ENCODE data around the gene TXNRD3. TPM values are rescaled to one million over a fixed set of nuclear protein-coding genes. Genes with fewer than 3 reads are reported as not detected.

TXNRD3 gene
- total RNA-seq (2022) (15.7 and 17.0 TPM in 2 replicates), Bru-seq, nascent RNA (percentile 77 among the genes with signal in this experiment), BruChase-seq, experiment 1, labeled RNA remaining after a 6-hour chase (percentile 68 among the genes with signal in this experiment), BruChase-seq, experiment 2, labeled RNA remaining after a 2-hour chase (percentile 68 among the genes with signal in this experiment)
- long read RNA-seq, transcript TXNRD3-205 (16 exons, 2,950 nt) = major isoform, 9 of 14 reads
- long read RNA-seq, partial matches to known transcripts = 0 of 14 reads
- long read RNA-seq, other reads (novel, unspliced or antisense) = 3 of 14 reads

DNA sequence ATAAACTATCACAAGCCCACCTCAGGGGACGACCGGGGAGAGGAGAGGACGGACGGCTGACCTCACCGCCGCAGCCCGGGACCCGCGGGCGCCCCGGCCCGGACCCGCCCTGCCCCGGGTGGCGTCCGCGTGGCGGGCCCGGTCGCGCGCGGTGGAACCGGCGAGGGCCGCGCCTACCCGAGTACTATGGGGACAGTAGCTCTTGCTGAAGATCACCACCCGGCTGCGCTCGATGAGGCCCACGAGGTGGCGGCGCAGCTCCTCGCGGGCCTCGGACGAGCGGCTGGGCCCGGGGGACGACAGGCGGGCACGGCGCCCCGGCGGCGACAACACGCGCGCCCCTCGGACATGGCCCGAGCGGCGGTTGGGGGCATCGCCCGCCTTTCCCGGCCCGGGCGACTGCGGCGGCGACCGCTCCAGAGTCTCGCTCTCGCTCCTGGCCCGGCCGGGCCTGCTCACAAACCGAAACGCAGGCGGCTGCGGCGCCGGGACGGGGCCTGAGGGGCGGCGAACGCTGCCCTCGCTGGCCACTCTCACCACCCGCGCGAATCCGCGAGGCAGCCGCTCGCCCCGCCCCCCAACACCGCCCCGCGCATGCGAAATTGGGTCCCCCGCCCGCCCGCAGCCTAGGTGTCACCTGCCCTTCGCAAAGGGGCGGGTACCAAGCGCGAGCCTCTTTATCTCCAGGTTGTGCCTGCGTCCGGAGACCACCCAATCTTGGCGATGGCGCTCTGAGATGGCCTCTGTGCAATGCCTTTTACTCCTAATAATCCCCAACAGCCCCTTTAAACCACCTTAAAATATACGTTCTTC lies at the start of gene TXNRD3:
Gene TXNRD3, minus strand, starts transcription at position 554 of the 813 bp plus-strand sequence.
- H3K4me3 Mint-ChIP-seq (ENCODE audit: low read depth, unreplicated experiment) = peak within 1 kb of the TSS; percentile 74
- no peaks in the 10 kb centered on the region for H3K27me3 Mint-ChIP-seq (ENCODE audit: unreplicated experiment)
- CTCF ChIA-PET = interaction anchor here (0.6 kb wide), 1 partner anchor 1169 kb away, joined by 3 read pairs; no protein-coding TSS in a partner anchor
- peaks cover 4% of the 10 kb centered on the region for H3K9me3 Mint-ChIP-seq (ENCODE audit: low read depth, unreplicated experiment)
- TF ChIP-seq, protein P1, sequence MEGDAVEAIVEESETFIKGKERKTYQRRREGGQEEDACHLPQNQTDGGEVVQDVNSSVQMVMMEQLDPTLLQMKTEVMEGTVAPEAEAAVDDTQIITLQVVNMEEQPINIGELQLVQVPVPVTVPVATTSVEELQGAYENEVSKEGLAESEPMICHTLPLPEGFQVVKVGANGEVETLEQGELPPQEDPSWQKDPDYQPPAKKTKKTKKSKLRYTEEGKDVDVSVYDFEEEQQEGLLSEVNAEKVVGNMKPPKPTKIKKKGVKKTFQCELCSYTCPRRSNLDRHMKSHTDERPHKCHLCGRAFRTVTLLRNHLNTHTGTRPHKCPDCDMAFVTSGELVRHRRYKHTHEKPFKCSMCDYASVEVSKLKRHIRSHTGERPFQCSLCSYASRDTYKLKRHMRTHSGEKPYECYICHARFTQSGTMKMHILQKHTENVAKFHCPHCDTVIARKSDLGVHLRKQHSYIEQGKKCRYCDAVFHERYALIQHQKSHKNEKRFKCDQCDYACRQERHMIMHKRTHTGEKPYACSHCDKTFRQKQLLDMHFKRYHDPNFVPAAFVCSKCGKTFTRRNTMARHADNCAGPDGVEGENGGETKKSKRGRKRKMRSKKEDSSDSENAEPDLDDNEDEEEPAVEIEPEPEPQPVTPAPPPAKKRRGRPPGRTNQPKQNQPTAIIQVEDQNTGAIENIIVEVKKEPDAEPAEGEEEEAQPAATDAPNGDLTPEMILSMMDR (IDR thresholded peaks at IDR 0.05; ENCODE audit: unreplicated experiment) = no peak
- H3K36me3 Mint-ChIP-seq (ENCODE audit: insufficient read depth, unreplicated experiment) = peaks cover 18% of the 10 kb centered on the region
- H3K27ac Mint-ChIP-seq (ENCODE audit: unreplicated experiment) = peak within 1 kb of the TSS; percentile 35
- H3K4me1 Mint-ChIP-seq (ENCODE audit: low read depth, unreplicated experiment) = peaks cover 12% of the 10 kb centered on the region
- DNase-seq = peak; percentile 98
- BruUV-seq (replicated peaks) = no TSS peak
- intact Hi-C loops (cut with micrococcal nuclease; ENCODE audit: unreplicated experiment) = loop anchor here (10.0 kb wide), 1 partner anchor 130 kb away; the partner anchor contains the start of gene CHST13

DNA sequence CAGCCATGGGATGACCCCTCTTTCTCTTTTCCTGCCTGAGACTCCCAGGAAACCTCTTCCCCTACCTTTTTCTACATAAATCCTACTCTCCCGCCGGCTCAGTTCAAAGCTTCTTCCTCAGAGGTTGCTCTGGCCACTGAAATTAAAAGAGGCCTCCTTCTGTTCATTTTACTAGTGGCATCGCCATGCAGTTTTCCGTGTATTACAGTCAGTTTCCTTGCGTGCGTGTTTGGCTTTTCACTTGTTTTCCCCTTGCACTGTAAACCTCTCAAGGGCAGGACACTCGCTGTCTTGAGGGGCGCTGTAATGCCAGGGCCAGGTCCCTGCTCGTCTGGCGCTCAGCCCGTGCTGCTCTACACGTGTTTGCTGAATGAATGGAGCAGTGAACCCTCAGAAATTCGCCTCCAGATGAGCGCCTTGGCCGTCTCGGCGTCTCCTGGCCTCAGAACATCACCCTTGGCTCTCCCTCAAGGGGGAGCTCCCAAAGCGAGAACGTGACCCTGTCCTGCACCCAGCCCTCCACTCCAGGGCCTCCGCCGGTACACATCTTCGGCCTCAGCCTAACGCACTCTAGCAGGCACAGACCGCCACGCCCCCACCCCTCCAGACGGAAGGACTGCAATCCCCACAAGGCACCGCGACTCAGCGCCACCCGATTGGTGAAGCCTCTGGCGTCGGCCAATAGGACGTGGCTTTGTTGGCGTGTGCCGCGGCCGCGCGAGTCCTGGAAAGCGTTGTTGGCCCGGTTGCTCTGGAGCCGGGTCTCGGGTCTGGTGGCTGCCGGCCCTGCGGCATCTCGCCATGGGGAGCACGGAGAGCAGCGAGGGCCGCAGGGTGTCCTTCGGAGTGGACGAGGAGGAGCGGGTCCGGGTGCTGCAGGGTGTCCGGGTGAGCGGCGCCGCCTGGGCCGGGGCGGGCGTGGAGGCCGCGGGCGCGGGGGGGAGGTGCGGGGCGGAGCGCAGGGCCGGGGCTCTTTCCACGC lies 48.9 kb upstream of the TXNRD3 start, which contains the start of gene CHCHD6:
Gene CHCHD6, plus strand, starts transcription at position 729 of the 982 bp plus-strand sequence. Its CDS starts 73 bp downstream, at position 802.
- H3K9me3 Mint-ChIP-seq (ENCODE audit: low read depth, unreplicated experiment) = peaks cover 3% of the 10 kb centered on the region
- BruUV-seq (replicated peaks) = no TSS peak
- peak within 1 kb of the TSS; percentile 80 for H3K27ac Mint-ChIP-seq (ENCODE audit: unreplicated experiment)
- TF ChIP-seq, protein P1 (IDR thresholded peaks at IDR 0.05; ENCODE audit: unreplicated experiment) = no peak
- peak; percentile 99 for DNase-seq
- H3K27me3 Mint-ChIP-seq (ENCODE audit: unreplicated experiment) = peaks cover 6% of the 10 kb centered on the region
- peak within 1 kb of the TSS; percentile 87 for H3K4me3 Mint-ChIP-seq (ENCODE audit: low read depth, unreplicated experiment)
- CTCF ChIA-PET = interaction anchor here (0.5 to 1.5 kb wide), 3 partner anchors 7 to 12 kb away, joined by 3 to 7 read pairs (median 3); no protein-coding TSS in a partner anchor
- peaks cover 24% of the 10 kb centered on the region for H3K4me1 Mint-ChIP-seq (ENCODE audit: low read depth, unreplicated experiment)
- intact Hi-C loops (cut with micrococcal nuclease; ENCODE audit: unreplicated experiment) = no loop called here
- peaks cover 20% of the 10 kb centered on the region for H3K36me3 Mint-ChIP-seq (ENCODE audit: insufficient read depth, unreplicated experiment)

DNA sequence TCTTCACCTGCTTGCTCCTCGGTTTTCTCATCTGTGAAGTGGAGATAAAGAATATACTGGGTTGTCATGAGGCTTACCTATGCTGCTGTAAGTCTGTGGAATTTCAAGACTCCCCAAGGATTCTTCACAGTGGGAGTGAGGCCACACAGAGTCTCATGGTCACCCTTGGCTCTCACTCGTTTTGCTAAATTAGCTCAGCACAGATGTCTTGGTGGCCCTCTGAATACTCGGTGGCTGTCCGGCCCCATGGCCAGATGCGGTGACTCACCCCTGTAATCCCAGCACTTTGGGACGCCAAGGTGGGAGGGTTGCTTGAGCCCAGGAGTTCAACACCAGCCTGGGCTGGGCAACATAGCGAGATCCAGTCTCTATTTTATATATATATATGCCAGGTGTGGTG lies 44.1 kb upstream of the TXNRD3 start:
- DNase-seq = no peak
- peaks cover 3% of the 10 kb centered on the region for H3K9me3 Mint-ChIP-seq (ENCODE audit: low read depth, unreplicated experiment)
- H3K36me3 Mint-ChIP-seq (ENCODE audit: insufficient read depth, unreplicated experiment) = peaks cover 6% of the 10 kb centered on the region
- peaks cover 48% of the 10 kb centered on the region for H3K27me3 Mint-ChIP-seq (ENCODE audit: unreplicated experiment)
- intact Hi-C loops (cut with micrococcal nuclease; ENCODE audit: unreplicated experiment) = no loop called here
- BruUV-seq (replicated peaks) = no TSS peak
- CTCF ChIA-PET = no interaction called here
- H3K27ac Mint-ChIP-seq (ENCODE audit: unreplicated experiment) = no peak overlapping the region
- H3K4me3 Mint-ChIP-seq (ENCODE audit: low read depth, unreplicated experiment) = no peak overlapping the region
- TF ChIP-seq, protein P1 (IDR thresholded peaks at IDR 0.05; ENCODE audit: unreplicated experiment) = no peak
- H3K4me1 Mint-ChIP-seq (ENCODE audit: low read depth, unreplicated experiment) = peaks cover 10% of the 10 kb centered on the region
